CD14-positive monocyte (primary cell): Measurements from ENCODE around the gene HS6ST3. TPM values are rescaled to one million over a fixed set of nuclear protein-coding genes. Genes with fewer than 3 reads are reported as not detected.

ENCODE experiments used
- DNase-seq, 3 donors: peaks; one replicate each; pipeline ENCODE4 v3.0.0-alpha.2; 2011 to 2022
- H2AFZ ChIP-seq: 2 replicates; pipeline ENCODE4 v1.6.0; 2012; ENCODE audit warnings: mild to moderate bottlenecking, low read depth, low read length, inconsistent platforms; ENCODE audit not compliant: insufficient read depth, poor library complexity, severe bottlenecking
- H3K27ac ChIP-seq, 2 donors: 1 replicate in 1 of 2; 2 replicates in 1 of 2; pipeline ENCODE4 v1.5.1; 2012 to 2013; ENCODE audit warnings: low read length in 2 of 2, control low read depth in 1 of 2, inconsistent platforms in 1 of 2, low read depth in 1 of 2, mild to moderate bottlenecking in 1 of 2
- H3K27me3 ChIP-seq, 2 donors: one replicate each; pipeline versions ENCODE4 v1.6.0 to v1.6.1; 2011 to 2013; ENCODE audit warnings: low read length in 2 of 2; ENCODE audit not compliant: control insufficient read depth in 2 of 2, insufficient read depth in 2 of 2
- H3K36me3 ChIP-seq, 2 donors: replicated peaks in 1 of 2; 1 replicate in 1 of 2; 2 replicates in 1 of 2; pipeline versions ENCODE4 v1.5.1 to v1.6.1; 2012 to 2013; ENCODE audit warnings: low read length in 2 of 2, control low read depth in 1 of 2, inconsistent platforms in 1 of 2, mild to moderate bottlenecking in 1 of 2; ENCODE audit not compliant: insufficient read depth in 2 of 2, control insufficient read depth in 1 of 2
- H3K4me1 ChIP-seq, 2 donors: 1 replicate in 1 of 2; 2 replicates in 1 of 2; pipeline versions ENCODE4 v1.5.1 to v1.6.1; 2012 to 2013; ENCODE audit warnings: low read length in 2 of 2, control low read depth in 1 of 2, inconsistent platforms in 1 of 2, mild to moderate bottlenecking in 1 of 2, moderate library complexity in 1 of 2; ENCODE audit not compliant: insufficient read depth in 2 of 2, control insufficient read depth in 1 of 2
- H3K4me2 ChIP-seq: replicated peaks from 2 replicates; pipeline ENCODE3; 2012; ENCODE audit warnings: low read length, moderate library complexity, mild to moderate bottlenecking; ENCODE audit not compliant: poor library complexity, severe bottlenecking; ENCODE audit errors: extremely low read depth
- H3K4me3 ChIP-seq, 3 experiments: fragments of 200-600 bp in 1 of 3; sonication (generic) in 1 of 3; replicated peaks in 1 of 3; 1 replicate in 2 of 3; 2 replicates in 1 of 3; pipeline ENCODE4 v1.5.1; 2011 to 2013; ENCODE audit warnings: low read length in 3 of 3, mild to moderate bottlenecking in 3 of 3, control low read depth in 2 of 3, low read depth in 2 of 3, inconsistent platforms in 1 of 3, moderate library complexity in 1 of 3
- H3K79me2 ChIP-seq: 2 replicates; pipeline ENCODE4 v1.6.0; 2012; ENCODE audit warnings: mild to moderate bottlenecking, control low read depth, inconsistent platforms, low read length, moderate library complexity; ENCODE audit not compliant: insufficient read depth
- H3K9ac ChIP-seq: 2 replicates; pipeline ENCODE4 v1.6.0; 2017; ENCODE audit warnings: low read length, mild to moderate bottlenecking; ENCODE audit not compliant: insufficient read depth, poor library complexity, severe bottlenecking
- H3K9me3 ChIP-seq, 2 donors: replicated peaks in 1 of 2; 1 replicate in 1 of 2; 2 replicates in 1 of 2; pipeline versions ENCODE4 v1.5.1 to v1.6.1; 2012 to 2013; ENCODE audit warnings: low read length in 2 of 2, control low read depth in 1 of 2; ENCODE audit not compliant: control insufficient read depth in 1 of 2, insufficient read depth in 1 of 2
- H4K20me1 ChIP-seq: 2 replicates; pipeline ENCODE4 v1.6.0; 2012; ENCODE audit warnings: mild to moderate bottlenecking, low read length, control low read depth, moderate library complexity; ENCODE audit not compliant: insufficient read depth
- H3K27ac Mint-ChIP-seq, 7 donors: one replicate each; pipeline ENCODE4 v1.8.0; 2020; ENCODE audit warnings: mild to moderate bottlenecking in 7 of 7, mixed read lengths in 7 of 7, moderate library complexity in 6 of 7, inconsistent platforms in 2 of 7
- H3K27me3 Mint-ChIP-seq, 3 donors: one replicate each; pipeline ENCODE4 v1.8.0; 2021 to 2022; ENCODE audit warnings: low read depth in 3 of 3, mild to moderate bottlenecking in 3 of 3, mixed read lengths in 3 of 3, moderate library complexity in 3 of 3, inconsistent platforms in 1 of 3
- H3K36me3 Mint-ChIP-seq, 2 donors: one replicate each; pipeline ENCODE4 v1.8.0; 2020; ENCODE audit warnings: mixed read lengths in 2 of 2, inconsistent platforms in 1 of 2, mild to moderate bottlenecking in 1 of 2
- H3K4me1 Mint-ChIP-seq: one replicate; pipeline ENCODE4 v1.8.0; 2020; ENCODE audit warnings: mild to moderate bottlenecking, mixed read lengths
- H3K4me3 Mint-ChIP-seq, 2 donors: one replicate each; pipeline ENCODE4 v1.8.0; 2020; ENCODE audit warnings: mild to moderate bottlenecking in 2 of 2, mixed read lengths in 2 of 2, moderate library complexity in 1 of 2
- H3K9me3 Mint-ChIP-seq, 7 donors: one replicate each; pipeline ENCODE4 v1.8.0; 2020 to 2022; ENCODE audit warnings: mixed read lengths in 7 of 7, mild to moderate bottlenecking in 6 of 7, moderate library complexity in 6 of 7, inconsistent platforms in 2 of 7
- WGBS: methylation state at CpG from one replicate; pipeline ENCODE4 v1.1.5; 2013; ENCODE audit warnings: missing lambda C conversion rate; ENCODE audit not compliant: insufficient coverage; 5-methylcytosine and 5-hydroxymethylcytosine counted together
- intact Hi-C, 2 donors: fragments of 100-400 bp; cut with micrococcal nuclease; formaldehyde crosslinking; loops; one replicate each; pipeline versions ENCODE4 v1.15.0 to v1.15.1; 2023
- polyA plus RNA-seq, 3 donors: library from polyadenylated mRNA; depleted of rRNA in 1 of 3; unstranded in 2 of 3; stranded (reverse) in 1 of 3; fragments of 300-500 nt in 2 of 3; fragments of >200 nt in 1 of 3; fragmentation: Illumina TruSeq in 2 of 3; gene quantifications; 1 replicate in 2 of 3; 2 replicates in 1 of 3; pipeline ENCODE4 v1.2.3, GENCODE V29; 2012 to 2021
- TF ChIP-seq, protein P1 (sequence below): fragments of 200-600 bp; IDR thresholded peaks from one replicate; pipeline ENCODE4 v1.8.0; 2022; ENCODE audit warnings: antibody characterized with exemption, mild to moderate bottlenecking

The HS6ST3 gene
- polyA plus RNA-seq, 3 donors: not detected

DNA sequence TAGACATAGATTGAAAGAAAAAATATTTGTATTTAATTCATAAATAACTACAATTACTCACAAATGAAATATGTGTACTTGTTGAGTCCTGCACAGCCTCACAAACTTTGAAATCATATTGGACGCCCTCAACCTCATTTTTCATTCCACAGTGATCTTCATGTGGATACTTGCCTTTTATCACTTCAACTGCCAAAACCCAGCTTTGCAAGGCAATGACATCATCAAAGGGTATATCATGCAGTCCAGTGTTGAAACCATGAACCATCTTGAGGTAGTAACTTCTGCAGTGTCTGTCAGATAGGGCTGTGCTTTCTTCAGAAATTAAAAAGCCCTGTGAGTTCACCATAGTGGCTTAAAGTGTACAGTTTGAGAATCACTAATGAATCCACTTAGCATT, 82.2 kb downstream of the HS6ST3 start:
- Histone ChIP-seq H3K27ac (no peak overlapping the region), H3K79me2 (no peaks in the 10 kb centered on the region), H3K9me3 (no peaks in the 10 kb centered on the region), H3K4me1 (no peaks in the 10 kb centered on the region), H3K4me2 (no peak overlapping the region), H3K9ac (no peak overlapping the region), H3K36me3 (no peaks in the 10 kb centered on the region), H4K20me1 (no peaks in the 10 kb centered on the region), H3K4me3 (no peak overlapping the region), H3K27me3 (no peaks in the 10 kb centered on the region), H2AFZ (no peak overlapping the region)
- Mint-ChIP-seq H3K27ac (no peak overlapping the region), H3K9me3 (peaks cover 0 to 2% (median 0%) of the 10 kb centered on the region in 7 donors), H3K4me1 (no peaks in the 10 kb centered on the region), H3K4me3 (no peak overlapping the region), H3K27me3 (peaks cover 0 to 2% (median 2%) of the 10 kb centered on the region in 3 donors), H3K36me3 (no peaks in the 10 kb centered on the region)
- intact Hi-C loops: no loop called here
- TF ChIP-seq, protein P1, sequence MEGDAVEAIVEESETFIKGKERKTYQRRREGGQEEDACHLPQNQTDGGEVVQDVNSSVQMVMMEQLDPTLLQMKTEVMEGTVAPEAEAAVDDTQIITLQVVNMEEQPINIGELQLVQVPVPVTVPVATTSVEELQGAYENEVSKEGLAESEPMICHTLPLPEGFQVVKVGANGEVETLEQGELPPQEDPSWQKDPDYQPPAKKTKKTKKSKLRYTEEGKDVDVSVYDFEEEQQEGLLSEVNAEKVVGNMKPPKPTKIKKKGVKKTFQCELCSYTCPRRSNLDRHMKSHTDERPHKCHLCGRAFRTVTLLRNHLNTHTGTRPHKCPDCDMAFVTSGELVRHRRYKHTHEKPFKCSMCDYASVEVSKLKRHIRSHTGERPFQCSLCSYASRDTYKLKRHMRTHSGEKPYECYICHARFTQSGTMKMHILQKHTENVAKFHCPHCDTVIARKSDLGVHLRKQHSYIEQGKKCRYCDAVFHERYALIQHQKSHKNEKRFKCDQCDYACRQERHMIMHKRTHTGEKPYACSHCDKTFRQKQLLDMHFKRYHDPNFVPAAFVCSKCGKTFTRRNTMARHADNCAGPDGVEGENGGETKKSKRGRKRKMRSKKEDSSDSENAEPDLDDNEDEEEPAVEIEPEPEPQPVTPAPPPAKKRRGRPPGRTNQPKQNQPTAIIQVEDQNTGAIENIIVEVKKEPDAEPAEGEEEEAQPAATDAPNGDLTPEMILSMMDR: no peak
- 69% methylated on average over 1 of the region's 1 CpG for WGBS
- no peak for DNase-seq

- H3K27me3 ChIP-seq: no peaks in the 10 kb centered on the region
- no peak overlapping the region for H3K27ac ChIP-seq
- no peaks in the 10 kb centered on the region for H3K9me3 ChIP-seq
- no peaks in the 10 kb centered on the region for H3K4me1 ChIP-seq
- no peak overlapping the region for H3K4me3 ChIP-seq
- H3K36me3 ChIP-seq: no peaks in the 10 kb centered on the region
- H2AFZ ChIP-seq: no peak overlapping the region
- intact Hi-C loops: no loop called here
- Mint-ChIP-seq H3K36me3 (no peaks in the 10 kb centered on the region), H3K27ac (no peak overlapping the region), H3K4me3 (no peak overlapping the region), H3K4me1 (no peaks in the 10 kb centered on the region), H3K27me3 (peaks cover 0 to 2% (median 0%) of the 10 kb centered on the region in 3 donors), H3K9me3 (peaks cover 0 to 2% (median 0%) of the 10 kb centered on the region in 7 donors)
- no peak for DNase-seq
- no peak overlapping the region for H3K4me2 ChIP-seq
- no peaks in the 10 kb centered on the region for H4K20me1 ChIP-seq
- WGBS: no CpG with 5 or more reads among the region's 1 CpG
- TF ChIP-seq, protein P1: no peak
- H3K9ac ChIP-seq: no peak overlapping the region
- H3K79me2 ChIP-seq: no peaks in the 10 kb centered on the region
These were observed 88.9 kb downstream of the HS6ST3 start for GRCh38 chr13:96178759-96179158.
